NCI-H187 treated with DMSO at 0.1 percent for 48 hours (cell line): ENCODE data around the gene YJU2.
"Not testable (repeated sequence)": the region's sequence is repeated elsewhere in the genome, so short reads cannot be mapped to it uniquely, and the experiment has no call there.

Experiments used
- DNase-seq: peaks from one replicate; lab custom pipeline; 2025; lab: John Stamatoyannopoulos, UW

The YJU2 gene

GRCh38 chr19:4267901-4268815, 21.3 kb downstream of the YJU2 start:
- DNase-seq, result no peak

GRCh38 chr19:4268816-4269430, 22.0 kb downstream of the YJU2 start:
- no peak for DNase-seq

- no peak for DNase-seq
Measured at GRCh38 chr19:4272894-4273293, 26.0 kb downstream of the YJU2 start.

DNA sequence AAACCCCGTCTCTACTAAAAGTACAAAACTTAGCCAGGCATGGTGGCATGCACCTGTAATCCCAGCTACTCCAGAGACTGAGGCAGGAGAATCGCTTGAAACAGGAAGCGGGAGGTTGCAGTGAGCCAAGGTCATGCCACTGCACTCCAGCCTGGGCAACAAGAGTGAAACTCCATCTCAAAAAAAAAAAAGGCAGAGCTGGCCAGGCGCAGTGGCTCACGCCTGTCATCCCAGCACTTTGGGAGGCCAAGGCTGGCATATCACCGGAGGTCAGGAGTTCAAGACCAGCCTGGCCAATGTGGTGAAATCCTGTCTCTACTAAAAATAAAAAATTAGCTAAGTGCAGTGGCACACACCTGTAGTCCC, 27.4 kb downstream of the YJU2 start:
- DNase-seq, result not testable (repeated sequence)

GRCh38 chr19:4277191-4277696, 30.4 kb downstream of the YJU2 start:
- DNase-seq, result no peak

DNA sequence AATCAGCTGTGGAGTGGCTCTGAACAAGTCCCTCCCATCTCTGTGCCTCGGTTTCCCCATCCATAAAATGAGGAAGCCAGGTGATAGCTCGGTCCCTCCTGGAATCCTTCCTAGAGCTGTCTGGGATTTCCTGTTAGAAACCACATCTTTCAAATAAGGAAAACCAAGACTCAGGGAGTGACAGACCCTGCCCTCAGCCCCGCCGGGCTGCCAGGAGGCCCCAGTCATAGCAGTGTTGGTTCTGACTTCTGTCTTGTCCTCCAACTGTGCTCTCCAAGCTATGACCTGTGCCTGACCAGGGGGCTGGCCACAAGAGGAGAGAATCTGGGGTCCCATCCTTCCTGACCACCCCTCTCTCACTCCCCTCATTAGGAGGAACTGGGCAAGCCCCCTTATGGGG, 31.1 kb downstream of the YJU2 start:
- no peak for DNase-seq

GRCh38 chr19:4278419-4279266, 31.8 kb downstream of the YJU2 start, which contains the start of gene SHD:
Gene SHD, plus strand, starts transcription at chr19:4279266. Its CDS starts 798 bp downstream, at chr19:4280064.
- no peak for DNase-seq

- DNase-seq, result no peak
Measured at GRCh38 chr19:4279267-4279529, 32.3 kb downstream of the YJU2 start.

DNA sequence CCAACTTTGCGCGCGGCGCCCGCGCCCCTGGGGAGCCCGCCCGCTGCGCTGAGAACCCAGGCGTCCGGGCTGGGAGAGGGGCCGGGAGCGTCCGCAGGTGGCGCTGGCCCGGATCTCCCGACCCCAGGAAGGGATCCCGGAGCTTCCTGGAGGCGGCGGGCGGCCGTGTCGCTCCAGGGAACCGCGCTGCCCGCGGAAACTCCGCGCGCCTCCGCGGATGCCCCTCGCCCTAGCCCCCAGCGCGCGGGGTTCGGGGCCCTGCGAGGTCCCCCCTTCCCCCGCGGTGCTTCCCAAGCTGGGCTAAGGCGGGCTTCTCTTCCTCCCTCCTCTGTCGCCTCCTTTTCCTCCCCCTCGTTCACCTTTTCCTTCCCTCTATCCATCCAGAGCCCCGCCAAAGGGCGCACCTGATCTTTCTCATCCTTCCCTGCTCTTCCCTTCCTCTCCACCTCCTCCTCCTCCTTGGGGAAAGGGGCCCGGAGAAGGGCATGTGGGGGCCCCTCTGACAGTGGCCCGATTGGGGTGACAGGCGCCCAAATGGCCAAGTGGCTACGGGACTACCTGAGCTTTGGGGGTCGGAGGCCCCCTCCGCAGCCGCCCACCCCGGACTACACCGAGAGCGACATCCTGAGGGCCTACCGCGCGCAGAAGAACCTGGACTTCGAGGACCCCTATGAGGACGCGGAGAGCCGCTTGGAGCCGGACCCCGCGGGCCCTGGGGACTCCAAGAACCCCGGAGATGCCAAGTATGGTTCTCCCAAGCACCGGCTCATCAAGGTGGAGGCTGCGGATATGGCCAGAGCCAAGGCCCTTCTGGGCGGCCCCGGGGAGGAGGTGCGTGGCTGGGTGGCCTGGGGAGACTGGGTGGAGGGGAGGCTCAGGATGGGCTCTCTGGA, 32.9 kb downstream of the YJU2 start:
- no peak for DNase-seq

GRCh38 chr19:4284176-4284958, 37.5 kb downstream of the YJU2 start:
- DNase-seq, result no peak

DNA sequence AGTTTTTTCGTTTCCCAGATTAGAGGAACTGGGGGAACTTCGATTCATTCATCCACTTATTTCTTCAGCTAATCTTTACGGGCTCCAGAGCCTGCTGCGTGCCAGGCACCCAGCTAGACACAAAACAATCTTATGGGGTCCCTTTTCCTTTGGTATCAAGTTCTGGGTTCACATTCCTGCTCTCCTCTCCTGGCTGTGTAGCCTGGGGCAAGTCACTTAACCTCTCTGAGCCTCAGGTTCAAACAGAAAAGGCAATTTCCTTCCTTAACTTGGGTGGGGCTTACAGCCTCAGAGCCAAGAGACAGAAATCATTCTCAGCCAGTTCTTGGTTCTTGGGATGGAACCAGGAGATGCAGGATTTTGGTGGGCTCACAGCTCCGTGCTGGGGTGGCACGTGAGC, 38.1 kb downstream of the YJU2 start:
- DNase-seq, result no peak

DNA sequence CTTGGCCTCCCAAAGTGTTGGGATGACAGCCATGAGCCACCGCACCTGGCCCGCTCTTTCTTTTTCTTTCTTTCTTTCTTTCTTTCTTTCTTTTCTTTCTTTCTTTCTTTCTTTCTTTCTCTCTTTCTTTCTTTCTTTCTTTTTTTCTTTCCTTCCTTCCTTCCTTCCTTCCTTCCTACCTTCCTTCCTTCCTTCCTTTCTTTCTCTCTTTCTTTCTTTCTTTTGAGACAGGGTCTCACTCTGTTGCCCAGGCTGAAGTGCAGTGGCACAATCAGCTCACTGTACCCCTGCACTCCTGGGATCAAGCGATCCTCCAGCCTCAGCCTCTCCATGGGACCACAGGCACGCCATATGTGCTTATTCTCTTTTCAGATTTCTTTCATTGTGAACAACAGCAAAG, 39.3 kb downstream of the YJU2 start:
- not testable (repeated sequence) for DNase-seq

DNA sequence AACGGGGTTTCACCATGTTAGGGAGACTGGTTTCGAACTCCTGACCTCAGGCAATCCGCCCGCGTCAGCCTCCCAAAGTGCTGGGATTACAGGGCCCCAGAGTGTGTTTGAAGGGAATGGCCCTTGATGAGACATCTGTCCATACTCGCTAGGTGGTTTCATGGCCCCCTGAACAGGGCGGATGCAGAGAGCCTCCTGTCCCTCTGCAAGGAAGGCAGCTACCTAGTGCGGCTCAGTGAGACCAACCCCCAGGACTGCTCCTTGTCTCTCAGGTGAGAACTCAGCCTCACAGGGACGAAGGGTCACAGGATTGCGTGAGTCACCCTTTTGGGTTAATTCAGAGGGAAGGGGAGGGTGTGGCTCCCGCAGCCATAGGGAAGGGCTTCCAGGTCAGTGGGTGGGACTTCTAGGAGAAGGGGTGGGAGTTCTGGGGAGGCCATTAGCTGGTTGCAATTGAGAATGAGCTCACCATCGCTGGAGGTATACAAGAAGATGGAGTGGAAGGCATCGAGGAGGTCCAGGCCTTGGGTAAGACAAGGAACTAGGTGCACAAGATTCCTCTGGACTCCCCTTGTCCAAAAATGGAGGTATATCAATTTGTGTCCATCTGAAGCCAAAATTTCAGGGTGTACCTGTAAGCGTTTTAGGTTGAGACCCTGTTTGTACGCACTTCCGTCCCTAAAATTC, 41.4 kb downstream of the YJU2 start:
- DNase-seq, result no peak

- DNase-seq, result no peak
Measured at GRCh38 chr19:4291184-4291732, 44.4 kb downstream of the YJU2 start.

DNA sequence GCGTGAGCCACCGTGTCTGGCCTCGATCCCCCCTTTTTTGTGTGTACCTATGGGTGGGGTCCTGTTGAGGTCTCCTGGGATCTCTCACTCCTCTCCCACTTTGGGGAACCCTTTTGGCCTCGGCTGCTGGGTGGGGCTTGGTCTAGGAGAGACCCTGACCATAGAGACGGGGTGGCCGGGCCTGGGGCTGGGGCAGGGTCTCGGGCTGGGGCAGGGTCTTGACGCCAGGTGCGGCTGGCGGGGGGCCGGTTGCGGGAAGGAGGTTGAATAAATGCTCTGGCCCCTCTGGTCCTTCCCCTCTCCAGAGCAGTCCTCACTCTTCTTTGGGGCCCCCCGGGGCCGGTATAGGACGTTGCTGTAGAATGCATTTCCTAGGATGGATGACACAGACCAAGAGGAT, 45.6 kb downstream of the YJU2 start:
- no peak for DNase-seq

GRCh38 chr19:4294389-4294788, 47.5 kb downstream of the YJU2 start:
- no peak for DNase-seq

GRCh38 chr19:4295972-4296771, 49.3 kb downstream of the YJU2 start:
- DNase-seq, result no peak

DNA sequence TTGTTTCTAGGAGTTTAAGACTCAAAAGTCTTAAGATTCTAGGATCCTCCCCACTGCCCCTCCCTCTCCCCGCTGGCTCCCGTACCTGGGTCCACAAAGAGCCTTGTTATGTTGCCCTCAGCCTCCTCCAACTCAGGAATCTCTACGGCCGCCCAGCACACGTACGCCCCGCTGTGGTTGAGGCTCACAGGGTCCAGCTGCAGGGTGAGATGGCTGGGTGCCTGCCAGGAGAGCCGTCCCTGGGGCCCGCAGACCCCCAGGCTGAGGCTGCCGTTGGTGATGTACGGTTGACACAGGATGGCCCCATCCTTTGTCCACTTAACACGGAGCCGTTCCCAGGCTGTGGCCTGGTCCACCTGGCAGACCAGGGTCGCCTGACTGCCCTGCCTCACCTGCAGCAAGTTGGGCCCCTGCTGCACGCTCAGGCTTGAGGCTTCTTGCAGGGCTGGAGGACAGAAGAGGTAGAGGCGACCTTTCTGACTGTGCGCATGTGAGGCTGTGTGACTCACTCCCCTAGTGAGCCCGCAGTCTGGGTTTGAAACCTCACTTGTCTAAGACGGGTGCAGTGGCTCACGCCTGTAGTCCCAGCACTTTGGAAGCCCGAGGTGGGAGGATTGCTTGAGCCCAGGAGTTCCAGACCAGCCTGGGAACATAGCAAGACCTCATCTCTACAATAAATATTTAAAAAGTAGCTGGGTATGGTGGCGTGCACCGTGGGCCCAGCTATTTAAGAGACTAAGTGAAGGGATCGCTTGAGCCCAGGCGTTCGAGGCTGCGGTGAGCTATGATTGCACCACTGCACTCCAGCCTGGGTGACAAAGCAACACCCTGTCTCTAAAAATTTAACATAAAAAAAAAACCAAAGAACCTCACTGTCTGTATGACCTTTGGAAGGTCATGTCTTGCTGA, 51.3 kb downstream of the YJU2 start:
- DNase-seq, result no peak
